IMR-90 (cell line): ENCODE data around the gene IL1RAPL1. TPM values are rescaled to one million over a fixed set of nuclear protein-coding genes. Genes with fewer than 3 reads are reported as not detected.

Source experiments
- ATAC-seq: fragments of 200-7000 bp; cut with Tn5 transposase; 2 replicates; pipeline ENCODE4 v1.9.1; 2020; ENCODE audit warnings: low read depth, mild to moderate bottlenecking, moderate library complexity
- BruUV-seq: library from RNA; stranded (reverse); fragments of 400-500 nt; replicated peaks from 2 replicates; lab custom pipeline; 2021; lab: Mats Ljungman, UMichigan
- CTCF ChIA-PET: fragments of 300-600 bp; formaldehyde crosslinking; extraction: SDS; loops from one replicate; lab custom pipeline; 2021; ENCODE audit warnings: antibody characterized with exemption; lab: Yijun Ruan, JAX
- POLR2A ChIA-PET: fragments of 300-600 bp; sonication (Branson Sonifier 250); formaldehyde crosslinking; loops from one replicate; lab custom pipeline; 2022; ENCODE audit warnings: antibody characterized with exemption; ENCODE audit not compliant: unreplicated experiment; lab: Charles Lee
- DNase-seq: peaks from one replicate; pipeline ENCODE4 v3.0.0; 2013
- H2AFZ ChIP-seq: replicated peaks from 2 replicates; pipeline ENCODE3; 2013; ENCODE audit warnings: low read length, mild to moderate bottlenecking; ENCODE audit not compliant: poor library complexity
- H2AK5ac ChIP-seq: 2 replicates; pipeline ENCODE4 v1.6.1; 2013; ENCODE audit warnings: low read depth, low read length, inconsistent platforms
- H2AK9ac ChIP-seq: replicated peaks from 2 replicates; pipeline ENCODE3; 2013; ENCODE audit warnings: mild to moderate bottlenecking, low read depth, low read length, moderate library complexity; ENCODE audit not compliant: poor library complexity
- H2BK120ac ChIP-seq: 2 replicates; pipeline ENCODE4 v1.6.1; 2013; ENCODE audit warnings: low read depth, low read length, inconsistent platforms
- H2BK15ac ChIP-seq: 3 replicates; pipeline ENCODE4 v1.6.1; 2013; ENCODE audit warnings: low read depth, low read length, inconsistent platforms
- H2BK20ac ChIP-seq: 2 replicates; pipeline ENCODE4 v1.6.1; 2013; ENCODE audit warnings: low read depth, mild to moderate bottlenecking, inconsistent platforms, low read length, moderate library complexity
- H2BK5ac ChIP-seq: 2 replicates; pipeline ENCODE4 v1.6.1; 2013; ENCODE audit warnings: mild to moderate bottlenecking, low read depth, low read length, inconsistent platforms; ENCODE audit not compliant: poor library complexity, severe bottlenecking
- H3K14ac ChIP-seq: replicated peaks from 2 replicates; pipeline ENCODE4 v1.6.1; 2013; ENCODE audit warnings: low read depth, low read length, inconsistent platforms
- H3K18ac ChIP-seq: 2 replicates; pipeline ENCODE4 v1.6.1; 2013; ENCODE audit warnings: low read depth, low read length, control low read depth
- H3K23ac ChIP-seq: 2 replicates; pipeline ENCODE4 v1.6.1; 2013; ENCODE audit warnings: low read depth, low read length, inconsistent platforms
- H3K27ac ChIP-seq: 2 replicates; pipeline ENCODE4 v1.5.1; 2013; ENCODE audit warnings: mild to moderate bottlenecking, control low read depth, low read length; ENCODE audit not compliant: insufficient read depth
- H3K27me3 ChIP-seq: 2 replicates; pipeline ENCODE4 v1.6.1; 2013; ENCODE audit warnings: low read length; ENCODE audit not compliant: control insufficient read depth, insufficient read depth
- H3K36me3 ChIP-seq: 2 replicates; pipeline ENCODE4 v1.6.1; 2013; ENCODE audit warnings: low read length, mixed read lengths; ENCODE audit not compliant: control insufficient read depth, insufficient read depth
- H3K4ac ChIP-seq: 2 replicates; pipeline ENCODE4 v1.6.1; 2013; ENCODE audit warnings: low read depth, low read length, inconsistent platforms
- H3K4me1 ChIP-seq: 2 replicates; pipeline ENCODE4 v1.6.1; 2013; ENCODE audit warnings: low read length, mixed read lengths; ENCODE audit not compliant: control insufficient read depth, insufficient read depth
- H3K4me2 ChIP-seq: 2 replicates; pipeline ENCODE4 v1.6.1; 2013; ENCODE audit warnings: low read depth, mild to moderate bottlenecking, control low read depth, low read length, moderate library complexity
- H3K4me3 ChIP-seq: 2 replicates; pipeline ENCODE4 v1.5.1; 2013; ENCODE audit warnings: low read depth, mild to moderate bottlenecking, control low read depth, low read length, moderate library complexity; ENCODE audit not compliant: insufficient read depth
- H3K56ac ChIP-seq: 2 replicates; pipeline ENCODE4 v1.6.1; 2013; ENCODE audit warnings: low read length, inconsistent platforms; ENCODE audit not compliant: insufficient read depth; ENCODE audit errors: extremely low read depth
- H3K79me1 ChIP-seq, 2 experiments: 2 replicates each; pipeline ENCODE4 v1.6.1; 2013; ENCODE audit warnings: low read length in 2 of 2, inconsistent platforms in 1 of 2, low read depth in 1 of 2
- H3K9ac ChIP-seq: 2 replicates; pipeline ENCODE4 v1.6.1; 2013; ENCODE audit warnings: low read depth, low read length, control low read depth
- H3K9me1 ChIP-seq: 2 replicates; pipeline ENCODE4 v1.6.1; 2013; ENCODE audit warnings: low read length, inconsistent platforms; ENCODE audit not compliant: insufficient read depth
- H3K9me3 ChIP-seq: 2 replicates; pipeline ENCODE4 v1.6.1; 2013; ENCODE audit warnings: low read length; ENCODE audit not compliant: control insufficient read depth, insufficient read depth
- H4K20me1 ChIP-seq: 2 replicates; pipeline ENCODE4 v1.6.1; 2013; ENCODE audit warnings: low read length, inconsistent platforms; ENCODE audit not compliant: insufficient read depth
- H4K5ac ChIP-seq: 2 replicates; pipeline ENCODE4 v1.6.1; 2013; ENCODE audit warnings: mild to moderate bottlenecking, low read depth, low read length, control low read depth
- H4K8ac ChIP-seq, 2 experiments: 2 replicates each; pipeline ENCODE4 v1.6.1; 2013; ENCODE audit warnings: low read depth in 2 of 2, low read length in 2 of 2, control low read depth in 1 of 2, inconsistent platforms in 1 of 2
- H4K91ac ChIP-seq: 2 replicates; pipeline ENCODE4 v1.6.1; 2013; ENCODE audit warnings: low read depth, low read length, inconsistent platforms; ENCODE audit not compliant: insufficient read depth
- BHLHE40 ChIP-seq: fragments of 150-350 bp; IDR thresholded peaks from 2 replicates; pipeline ENCODE4 v1.6.1; 2016; ENCODE audit warnings: mild to moderate bottlenecking, low read depth, low read length
- CEBPB ChIP-seq: IDR thresholded peaks from 2 replicates; pipeline ENCODE4 v1.6.1; 2012; ENCODE audit warnings: low read depth, low read length, improper control_type of control experiment
- CHD1 ChIP-seq: IDR thresholded peaks from 2 replicates; pipeline ENCODE4 v1.6.1; 2012; ENCODE audit warnings: low read depth, low read length, improper control_type of control experiment
- MAZ ChIP-seq: IDR thresholded peaks from 2 replicates; pipeline ENCODE4 v1.6.1; 2012; ENCODE audit warnings: low read depth, mild to moderate bottlenecking, low read length, improper control_type of control experiment, moderate library complexity, borderline replicate concordance
- MXI1 ChIP-seq: IDR thresholded peaks from 2 replicates; pipeline ENCODE4 v1.6.1; 2012; ENCODE audit warnings: low read depth, mild to moderate bottlenecking, low read length, moderate library complexity, borderline replicate concordance
- NFE2L2 ChIP-seq: fragments of 150-350 bp; IDR thresholded peaks from 2 replicates; pipeline ENCODE4 v1.6.1; 2016; ENCODE audit warnings: low read depth, mild to moderate bottlenecking, low read length
- POLR2A ChIP-seq: IDR thresholded peaks from 2 replicates; pipeline ENCODE4 v1.6.1; 2012; ENCODE audit warnings: mild to moderate bottlenecking, low read depth, low read length
- RAD21 ChIP-seq: IDR thresholded peaks from 2 replicates; pipeline ENCODE4 v1.6.1; 2012; ENCODE audit warnings: low read length, improper control_type of control experiment
- RFX5 ChIP-seq: IDR thresholded peaks from 2 replicates; pipeline ENCODE4 v1.8.0; 2012; ENCODE audit warnings: low read depth, mild to moderate bottlenecking, low read length, moderate library complexity
- SMC3 ChIP-seq: fragments of 150-350 bp; IDR thresholded peaks from 2 replicates; pipeline ENCODE4 v1.6.1; 2016; ENCODE audit warnings: low read depth, mild to moderate bottlenecking, antibody characterized with exemption, low read length, moderate library complexity
- dilution Hi-C: fragments of 300-500 bp; cut with HindIII; formaldehyde crosslinking; loops from one replicate; pipeline ENCODE4 v1.14.3; 2018; ENCODE audit warnings: low sequenced_read_pairs; ENCODE audit not compliant: unreplicated experiment
- in situ Hi-C: fragments of 300-500 bp; cut with MboI; formaldehyde crosslinking; loops from 3 replicates; pipeline ENCODE4 v1.14.3; 2019; ENCODE audit warnings: low sequenced_read_pairs, inconsistent platforms, mixed read lengths
- intact Hi-C: fragments of 100-400 bp; cut with micrococcal nuclease; formaldehyde crosslinking; loops from 2 replicates; pipeline ENCODE4 v1.10.0; 2022
- polyA plus RNA-seq, 3 experiments: library from polyadenylated mRNA; depleted of rRNA; stranded (reverse); fragments of >200 nt; gene quantifications; 2 replicates each; pipeline ENCODE4 v1.2.3, GENCODE V29; 2012; ENCODE audit warnings: low replicate concordance in 1 of 3
- total RNA-seq: library from RNA; depleted of rRNA; stranded (reverse); fragments of >200 nt; gene quantifications from 2 replicates; pipeline ENCODE4 v1.2.3, GENCODE V29; 2012
- TF ChIP-seq, protein P1 (sequence below): fragments of 150-350 bp; IDR thresholded peaks from 2 replicates; pipeline ENCODE4 v1.6.1; 2016; ENCODE audit warnings: low read depth, mild to moderate bottlenecking, low read length, moderate library complexity, borderline replicate concordance

Gene IL1RAPL1
- total and polyA plus RNA-seq, 2 of the 4 experiments (the other 2 are of a cell fraction), result 1.5 to 9.0 TPM

DNA sequence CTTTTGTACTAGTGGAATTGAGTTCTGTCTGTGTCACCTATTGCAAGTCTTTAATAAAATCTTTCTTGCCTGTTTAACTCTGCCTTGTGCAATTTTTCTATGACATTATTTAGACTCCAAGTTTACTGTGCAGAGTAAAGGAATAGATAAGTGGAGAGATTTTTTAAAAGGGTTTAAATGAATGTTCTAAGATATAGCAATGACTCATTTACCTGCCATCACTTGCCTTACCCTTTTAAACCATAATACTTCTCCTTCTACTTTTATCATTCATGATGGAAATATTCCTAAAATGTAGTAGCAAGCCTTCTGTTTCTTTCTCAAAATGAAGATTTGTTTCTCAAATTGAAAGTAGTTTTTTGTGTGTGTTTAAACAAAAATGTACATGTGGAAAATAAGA lies 845.3 kb downstream of the IL1RAPL1 start:
- Histone ChIP-seq H3K9ac (no peak overlapping the region), H3K23ac (no peak overlapping the region), H3K36me3 (no peaks in the 10 kb centered on the region), H3K27ac (no peak overlapping the region), H2BK20ac (no peak overlapping the region), H3K18ac (no peak overlapping the region), H3K4me3 (no peak overlapping the region), H3K4me1 (no peaks in the 10 kb centered on the region), H2AK9ac (no peak overlapping the region), H2AFZ (no peak overlapping the region), H3K4ac (no peak overlapping the region), H4K5ac (no peak overlapping the region), H3K9me3 (no peaks in the 10 kb centered on the region), H4K8ac (no peak overlapping the region), H3K79me1 (no peaks in the 10 kb centered on the region), H4K91ac (no peak overlapping the region), H3K27me3 (no peaks in the 10 kb centered on the region), H2BK120ac (no peak overlapping the region), H3K4me2 (no peak overlapping the region), H3K56ac (no peak overlapping the region), H4K20me1 (no peaks in the 10 kb centered on the region), H2BK15ac (no peak overlapping the region), H2AK5ac (no peak overlapping the region), H2BK5ac (no peak overlapping the region), H3K9me1 (no peaks in the 10 kb centered on the region), H3K14ac (no peak overlapping the region)
- BruUV-seq, result no TSS peak
- ChIA-PET CTCF (no interaction called here), POLR2A (no interaction called here)
- no peak for DNase-seq
- dilution Hi-C loops, result no loop called here
- intact Hi-C loops, result loop anchor here (10.0 kb wide), 1 partner anchor 1932 kb away; no protein-coding TSS in a partner anchor
- TF ChIP-seq NFE2L2, result no peak
- no peak for TF ChIP-seq POLR2A
- TF ChIP-seq MAZ, result no peak
- TF ChIP-seq SMC3, result no peak
- no peak for TF ChIP-seq MXI1
- TF ChIP-seq BHLHE40, result no peak
- no peak for TF ChIP-seq RFX5
- TF ChIP-seq, protein P1, sequence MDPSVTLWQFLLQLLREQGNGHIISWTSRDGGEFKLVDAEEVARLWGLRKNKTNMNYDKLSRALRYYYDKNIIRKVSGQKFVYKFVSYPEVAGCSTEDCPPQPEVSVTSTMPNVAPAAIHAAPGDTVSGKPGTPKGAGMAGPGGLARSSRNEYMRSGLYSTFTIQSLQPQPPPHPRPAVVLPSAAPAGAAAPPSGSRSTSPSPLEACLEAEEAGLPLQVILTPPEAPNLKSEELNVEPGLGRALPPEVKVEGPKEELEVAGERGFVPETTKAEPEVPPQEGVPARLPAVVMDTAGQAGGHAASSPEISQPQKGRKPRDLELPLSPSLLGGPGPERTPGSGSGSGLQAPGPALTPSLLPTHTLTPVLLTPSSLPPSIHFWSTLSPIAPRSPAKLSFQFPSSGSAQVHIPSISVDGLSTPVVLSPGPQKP, result no peak
- TF ChIP-seq RAD21, result no peak
- TF ChIP-seq CHD1, result no peak
- no peak for TF ChIP-seq CEBPB
- in situ Hi-C loops, result no loop called here
- no peak for ATAC-seq
